A673 (cell line): ENCODE measurements around the gene PLVAP. TPM values are rescaled to one million over a fixed set of nuclear protein-coding genes. Genes with fewer than 3 reads are reported as not detected.

ENCODE experiments used
- BruUV-seq: library from RNA; stranded (reverse); fragments of 400-500 nt; replicated peaks from 2 replicates; lab custom pipeline; 2021; lab: Mats Ljungman, UMichigan
- CTCF ChIA-PET: fragments of 300-600 bp; sonication (Branson Sonifier 250); formaldehyde crosslinking; loops from one replicate; lab custom pipeline; 2022; ENCODE audit warnings: antibody characterized with exemption; lab: Charles Lee
- POLR2A ChIA-PET: fragments of 300-600 bp; sonication (Branson Sonifier 250); formaldehyde crosslinking; loops from one replicate; lab custom pipeline; 2022; ENCODE audit warnings: antibody characterized with exemption; ENCODE audit not compliant: low non-redundant PET; lab: Charles Lee
- DNase-seq: peaks from one replicate; pipeline ENCODE4 v3.0.0-alpha.2; 2015; ENCODE audit warnings: low spot score
- H3K27ac ChIP-seq: fragments of 200-600 bp; sonication (generic); 2 replicates; pipeline ENCODE4 v1.5.1; 2016; ENCODE audit warnings: mixed run types, low read depth, mild to moderate bottlenecking, mixed read lengths, antibody characterized with exemption, low read length; ENCODE audit not compliant: poor library complexity, severe bottlenecking
- H3K27me3 ChIP-seq: fragments of 200-600 bp; sonication (generic); replicated peaks from 2 replicates; pipeline ENCODE4 v1.6.1; 2017; ENCODE audit warnings: mixed run types, low read depth, mild to moderate bottlenecking, mixed read lengths, antibody characterized with exemption, low read length; ENCODE audit not compliant: insufficient read depth, poor library complexity
- H3K36me3 ChIP-seq: fragments of 200-600 bp; sonication (generic); 2 replicates; pipeline ENCODE4 v1.6.1; 2016; ENCODE audit warnings: mixed run types, mild to moderate bottlenecking, mixed read lengths, antibody characterized with exemption, low read length; ENCODE audit not compliant: insufficient read depth, poor library complexity, severe bottlenecking
- H3K4me1 ChIP-seq: fragments of 200-600 bp; sonication (generic); 2 replicates; pipeline ENCODE4 v1.6.1; 2017; ENCODE audit warnings: mixed run types, mild to moderate bottlenecking, mixed read lengths, antibody characterized with exemption, low read length; ENCODE audit not compliant: insufficient read depth, poor library complexity, severe bottlenecking
- H3K4me3 ChIP-seq: fragments of 200-600 bp; sonication (generic); 2 replicates; pipeline ENCODE4 v1.5.1; 2016; ENCODE audit warnings: low read depth, mixed run types, mild to moderate bottlenecking, mixed read lengths, low read length; ENCODE audit not compliant: poor library complexity, severe bottlenecking
- H3K9me3 ChIP-seq: fragments of 200-600 bp; sonication (generic); 2 replicates; pipeline ENCODE4 v1.6.1; 2016; ENCODE audit warnings: mixed run types, low read depth, mild to moderate bottlenecking, mixed read lengths, antibody characterized with exemption, low read length; ENCODE audit not compliant: poor library complexity, severe bottlenecking
- CTCF ChIP-seq: fragments of 300-800, 200-600 bp; sonication (generic); conservative IDR thresholded peaks from 2 replicates; pipeline ENCODE4 v1.5.1; 2017; ENCODE audit warnings: low read depth, mild to moderate bottlenecking, antibody characterized with exemption, low read length, moderate library complexity, mixed read lengths
- EZH2 ChIP-seq: fragments of 200-600 bp; sonication (generic); IDR thresholded peaks from 2 replicates; pipeline ENCODE4 v1.6.1; 2017; ENCODE audit warnings: borderline replicate concordance, low read depth, mild to moderate bottlenecking, mixed read lengths, antibody characterized with exemption, low read length; ENCODE audit not compliant: poor library complexity, severe bottlenecking
- intact Hi-C: fragments of 100-400 bp; cut with micrococcal nuclease; formaldehyde crosslinking; loops from one replicate; pipeline ENCODE4 v1.10.0; 2022; ENCODE audit not compliant: unreplicated experiment
- total RNA-seq: library from RNA; stranded (reverse); gene quantifications from 2 replicates; pipeline ENCODE4 v1.2.3, GENCODE V29; 2021

Gene PLVAP
- total RNA-seq, 1 experiment from 2014 or later = 0.24 TPM

DNA sequence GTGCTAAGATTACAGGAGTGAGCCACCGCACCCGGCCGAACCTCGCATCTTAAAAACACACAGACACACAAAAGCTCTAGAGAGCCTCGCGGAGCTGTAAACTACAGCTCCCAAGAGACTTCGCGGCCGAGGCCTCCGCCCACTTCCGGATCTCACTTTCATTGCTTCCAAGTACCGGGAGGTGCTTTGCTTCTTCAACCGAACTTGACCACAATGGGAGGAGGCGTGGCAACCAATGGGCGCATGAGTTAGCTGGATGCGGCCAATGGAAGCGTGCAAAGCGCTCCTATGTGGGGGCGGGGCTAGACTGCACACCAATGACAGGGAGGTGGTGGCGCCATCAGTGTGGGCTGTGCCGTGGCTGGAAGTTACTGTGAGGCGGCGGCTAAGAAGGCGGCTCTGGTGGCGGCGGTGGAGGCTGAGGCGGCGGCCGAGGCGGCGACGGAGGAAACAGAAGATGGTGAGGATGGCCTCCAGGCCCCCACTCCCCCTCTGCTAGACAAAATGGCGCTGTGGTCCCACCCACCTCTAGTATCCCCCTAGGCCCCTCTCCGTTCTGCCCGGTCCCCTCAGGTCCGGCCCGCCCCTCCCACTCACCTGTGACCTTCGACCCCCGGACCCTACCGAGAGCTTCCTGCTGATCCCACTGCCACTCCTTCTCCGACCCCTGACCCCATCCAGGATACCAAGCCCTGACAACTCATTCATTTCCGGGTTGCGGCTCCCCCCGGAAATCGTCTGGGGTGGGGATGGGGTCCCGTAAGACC lies 67.8 kb downstream of the PLVAP start, which contains the start of gene DDA1:
Gene DDA1 (plus strand): TSS at position 366 of the 767 bp plus-strand sequence. CDS start 92 bp downstream, at position 458.
- Histone ChIP-seq H3K36me3 (peaks cover 10% of the 10 kb centered on the region), H3K4me1 (peaks cover 9% of the 10 kb centered on the region), H3K27ac (peak within 1 kb of the TSS; percentile 81), H3K27me3 (no peaks in the 10 kb centered on the region), H3K4me3 (peak within 1 kb of the TSS; percentile 93), H3K9me3 (no peaks in the 10 kb centered on the region)
- POLR2A ChIA-PET = interaction anchor here (0.5 to 0.8 kb wide), 3 partner anchors 25 to 277 kb away, joined by 4 to 13 read pairs (median 9); partner anchors contain the start of gene ANO8
- TF ChIP-seq CTCF (no peak), EZH2 (no peak)
- intact Hi-C loops = no loop called here
- peak; percentile 100 for DNase-seq
- BruUV-seq = TSS peak; percentile 43
- CTCF ChIA-PET = interaction anchor here (0.6 kb wide), 1 partner anchor 110 kb away, joined by 3 read pairs; the partner anchor contains the start of gene MVB12A

GRCh38 chr19:17307876-17308377 lies 69.2 kb downstream of the PLVAP start:
- H3K4me1 ChIP-seq = peaks cover 19% of the 10 kb centered on the region
- H3K36me3 ChIP-seq = peaks cover 3% of the 10 kb centered on the region
- H3K4me3 ChIP-seq = no peak overlapping the region
- intact Hi-C loops = no loop called here
- ChIA-PET CTCF (no interaction called here), POLR2A (no interaction called here)
- H3K9me3 ChIP-seq = no peaks in the 10 kb centered on the region
- no peak overlapping the region for H3K27ac ChIP-seq
- no peaks in the 10 kb centered on the region for H3K27me3 ChIP-seq
- TF ChIP-seq CTCF = no peak
- TF ChIP-seq EZH2 = no peak
- no peak for DNase-seq
- BruUV-seq = no TSS peak

DNA sequence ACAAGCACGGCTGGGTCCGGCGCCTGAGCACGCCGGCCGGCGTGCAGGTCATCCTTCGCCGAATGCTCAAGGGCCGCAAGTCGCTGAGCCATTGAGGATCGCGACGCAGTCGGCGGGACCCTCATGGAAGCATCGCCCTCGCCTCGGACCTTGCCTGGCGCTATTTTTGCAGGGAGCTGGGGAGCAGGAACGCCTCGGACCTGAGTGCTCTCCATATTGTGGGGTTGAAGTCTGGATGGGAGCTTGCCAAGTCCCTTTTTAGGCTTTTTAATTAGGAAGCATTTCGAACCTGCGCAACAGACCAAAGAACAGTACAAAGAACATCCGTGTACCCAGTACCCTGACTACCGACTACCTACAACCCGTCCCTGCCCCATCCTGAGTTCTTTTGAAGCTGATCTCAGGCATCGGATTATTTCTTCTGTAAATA lies 70.8 kb downstream of the PLVAP start:
- H3K27me3 ChIP-seq = no peaks in the 10 kb centered on the region
- TSS peak; percentile 24 for BruUV-seq
- peak overlapping the region; percentile 70 for H3K4me3 ChIP-seq
- peaks cover 19% of the 10 kb centered on the region for H3K4me1 ChIP-seq
- H3K36me3 ChIP-seq = no peaks in the 10 kb centered on the region
- ChIA-PET CTCF (interaction anchor here (0.6 to 0.7 kb wide), 4 partner anchors 13 to 716 kb away, joined by 3 to 10 read pairs (median 4); no protein-coding TSS in a partner anchor), POLR2A (no interaction called here)
- no peak for DNase-seq
- H3K9me3 ChIP-seq = no peaks in the 10 kb centered on the region
- intact Hi-C loops = no loop called here
- H3K27ac ChIP-seq = peak overlapping the region; percentile 85
- TF ChIP-seq CTCF (no peak), EZH2 (no peak)
